ENCODE measurements around the gene GOPC. TPM values are rescaled to one million over a fixed set of nuclear protein-coding genes. Genes with fewer than 3 reads are reported as not detected.

GOPC gene
- total RNA-seq, 1 donor from 2014 or later, result 35.1 TPM

DNA sequence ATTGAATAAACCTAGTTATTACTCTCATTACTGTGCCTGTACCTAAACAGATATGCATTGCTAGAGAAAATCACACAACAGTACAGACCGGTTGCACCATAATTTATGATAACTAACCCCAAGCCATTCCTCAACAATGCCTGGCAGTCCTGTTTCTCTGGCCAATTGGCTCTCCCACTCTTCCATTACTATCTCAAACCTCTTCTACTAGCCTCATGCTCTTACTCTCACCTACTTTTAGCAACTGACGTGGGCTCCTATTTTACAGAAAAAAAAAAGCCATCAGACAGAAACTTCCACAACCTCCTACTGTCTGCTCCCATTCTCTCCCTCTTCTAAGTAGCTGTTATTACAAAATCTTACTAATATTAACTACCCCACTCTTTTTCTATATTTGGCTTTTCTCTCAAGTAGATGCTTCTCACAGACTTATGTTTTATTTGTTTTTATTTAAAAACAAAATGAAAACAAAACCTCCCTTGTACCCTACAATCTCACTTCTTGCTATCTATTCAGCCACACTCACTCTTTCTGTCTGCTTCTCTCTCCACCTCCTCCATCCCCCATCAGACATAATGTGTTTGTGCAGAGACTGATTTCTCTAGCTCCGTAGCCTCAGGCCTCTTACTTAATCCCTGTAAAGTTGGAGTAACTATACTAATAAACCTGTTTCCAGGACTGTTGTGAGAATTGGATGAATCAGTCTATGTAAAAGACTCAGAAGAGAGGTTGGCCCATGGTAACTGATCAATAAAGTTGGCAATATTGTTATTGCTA lies 9.1 kb downstream of the GOPC start:
- Mint-ChIP-seq H3K4me3 (ENCODE audit: unreplicated experiment) (no peak overlapping the region), H3K36me3 (ENCODE audit: low read depth) (peaks cover 23% of the 10 kb centered on the region), H3K27ac (ENCODE audit: unreplicated experiment) (no peak overlapping the region), H3K27me3 (ENCODE audit: low read depth) (no peaks in the 10 kb centered on the region), H3K4me1 (ENCODE audit: low read depth) (peaks cover 6% of the 10 kb centered on the region), H3K9me3 (ENCODE audit: low read depth) (peaks cover 11% of the 10 kb centered on the region)
- TF ChIP-seq, protein P1, sequence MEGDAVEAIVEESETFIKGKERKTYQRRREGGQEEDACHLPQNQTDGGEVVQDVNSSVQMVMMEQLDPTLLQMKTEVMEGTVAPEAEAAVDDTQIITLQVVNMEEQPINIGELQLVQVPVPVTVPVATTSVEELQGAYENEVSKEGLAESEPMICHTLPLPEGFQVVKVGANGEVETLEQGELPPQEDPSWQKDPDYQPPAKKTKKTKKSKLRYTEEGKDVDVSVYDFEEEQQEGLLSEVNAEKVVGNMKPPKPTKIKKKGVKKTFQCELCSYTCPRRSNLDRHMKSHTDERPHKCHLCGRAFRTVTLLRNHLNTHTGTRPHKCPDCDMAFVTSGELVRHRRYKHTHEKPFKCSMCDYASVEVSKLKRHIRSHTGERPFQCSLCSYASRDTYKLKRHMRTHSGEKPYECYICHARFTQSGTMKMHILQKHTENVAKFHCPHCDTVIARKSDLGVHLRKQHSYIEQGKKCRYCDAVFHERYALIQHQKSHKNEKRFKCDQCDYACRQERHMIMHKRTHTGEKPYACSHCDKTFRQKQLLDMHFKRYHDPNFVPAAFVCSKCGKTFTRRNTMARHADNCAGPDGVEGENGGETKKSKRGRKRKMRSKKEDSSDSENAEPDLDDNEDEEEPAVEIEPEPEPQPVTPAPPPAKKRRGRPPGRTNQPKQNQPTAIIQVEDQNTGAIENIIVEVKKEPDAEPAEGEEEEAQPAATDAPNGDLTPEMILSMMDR (IDR thresholded peaks at IDR 0.05), result no peak
- DNase-seq (ENCODE audit: low spot score), result no peak

DNA sequence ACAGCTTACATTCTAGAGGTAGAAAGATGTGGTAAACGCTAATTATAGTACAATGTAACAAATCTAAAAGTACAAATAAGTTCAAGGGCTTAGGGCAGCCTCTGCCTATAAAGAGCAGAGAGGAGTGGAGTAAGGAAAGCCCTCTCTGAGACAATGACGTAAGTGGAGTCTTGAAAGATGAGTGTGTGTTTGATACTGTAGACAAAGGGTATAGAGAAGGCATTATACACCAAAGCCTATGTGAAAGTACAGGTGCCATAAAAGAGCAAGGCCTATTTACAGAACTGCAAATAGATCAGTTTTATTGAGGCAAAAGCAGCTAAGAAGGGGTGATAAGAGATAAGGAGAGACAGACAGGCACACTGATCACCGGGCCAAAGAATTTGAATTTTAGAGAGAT lies 10.9 kb downstream of the GOPC start:
- TF ChIP-seq, protein P1 (IDR thresholded peaks at IDR 0.05), result no peak
- peaks cover 18% of the 10 kb centered on the region for H3K36me3 Mint-ChIP-seq (ENCODE audit: low read depth)
- DNase-seq (ENCODE audit: low spot score), result no peak
- no peaks in the 10 kb centered on the region for H3K27me3 Mint-ChIP-seq (ENCODE audit: low read depth)
- peaks cover 7% of the 10 kb centered on the region for H3K9me3 Mint-ChIP-seq (ENCODE audit: low read depth)
- no peak overlapping the region for H3K4me3 Mint-ChIP-seq (ENCODE audit: unreplicated experiment)
- H3K4me1 Mint-ChIP-seq (ENCODE audit: low read depth), result peaks cover 6% of the 10 kb centered on the region
- peak overlapping the region; percentile 12 for H3K27ac Mint-ChIP-seq (ENCODE audit: unreplicated experiment)

DNA sequence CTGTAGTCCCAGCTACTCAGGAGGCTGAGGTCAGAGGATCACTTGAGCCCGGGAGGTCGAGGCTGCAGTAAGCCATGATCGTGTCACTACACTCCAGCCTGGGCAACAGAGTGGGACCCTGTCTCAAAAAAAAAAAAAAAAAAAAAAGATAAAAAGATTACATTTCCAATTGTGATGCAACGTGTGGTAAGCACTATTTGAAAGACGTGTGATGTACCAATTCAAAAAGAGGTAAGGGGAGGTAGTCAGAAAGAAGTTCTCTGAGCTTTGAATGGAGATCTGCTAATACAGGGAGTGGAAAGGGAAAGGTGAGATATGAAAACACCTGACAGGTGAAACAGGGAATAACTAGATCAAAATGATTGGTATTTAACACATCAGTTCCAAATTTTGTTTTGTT lies 11.9 kb downstream of the GOPC start:
- Mint-ChIP-seq H3K36me3 (ENCODE audit: low read depth) (peaks cover 10% of the 10 kb centered on the region), H3K27ac (ENCODE audit: unreplicated experiment) (no peak overlapping the region)

DNA sequence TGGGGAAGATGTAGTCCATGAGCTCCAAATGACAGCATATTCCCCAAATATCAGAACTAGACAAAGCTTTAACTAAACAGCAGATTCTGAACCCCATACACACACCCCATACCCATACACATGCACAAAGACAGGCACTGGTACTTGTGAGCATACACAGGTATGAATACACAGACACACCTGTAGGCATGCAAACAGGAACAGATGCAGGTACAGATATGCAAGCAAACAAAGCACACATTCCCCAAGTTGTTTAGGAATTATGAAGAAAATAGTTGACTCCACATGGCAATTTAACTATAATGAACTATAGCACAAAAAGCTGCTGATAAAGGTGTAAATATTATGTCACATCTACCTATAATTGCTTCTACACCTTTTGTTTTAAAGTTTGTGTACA lies 16.7 kb downstream of the GOPC start:
- DNase-seq (ENCODE audit: low spot score), result no peak
- no peaks in the 10 kb centered on the region for H3K9me3 Mint-ChIP-seq (ENCODE audit: low read depth)
- no peak overlapping the region for H3K27ac Mint-ChIP-seq (ENCODE audit: unreplicated experiment)
- H3K27me3 Mint-ChIP-seq (ENCODE audit: low read depth), result no peaks in the 10 kb centered on the region
- TF ChIP-seq, protein P1 (IDR thresholded peaks at IDR 0.05), result no peak
- peaks cover 3% of the 10 kb centered on the region for H3K4me1 Mint-ChIP-seq (ENCODE audit: low read depth)
- no peak overlapping the region for H3K4me3 Mint-ChIP-seq (ENCODE audit: unreplicated experiment)
- peaks cover 17% of the 10 kb centered on the region for H3K36me3 Mint-ChIP-seq (ENCODE audit: low read depth)

More for the DNA sequence above, 11.9 kb downstream of the GOPC start:
- no peak for DNase-seq (ENCODE audit: low spot score)
- TF ChIP-seq, protein P1 (IDR thresholded peaks at IDR 0.05), result no peak
- Mint-ChIP-seq H3K27me3 (ENCODE audit: low read depth) (no peaks in the 10 kb centered on the region), H3K9me3 (ENCODE audit: low read depth) (no peaks in the 10 kb centered on the region), H3K4me3 (ENCODE audit: unreplicated experiment) (no peak overlapping the region), H3K4me1 (ENCODE audit: low read depth) (peaks cover 6% of the 10 kb centered on the region)

DNA sequence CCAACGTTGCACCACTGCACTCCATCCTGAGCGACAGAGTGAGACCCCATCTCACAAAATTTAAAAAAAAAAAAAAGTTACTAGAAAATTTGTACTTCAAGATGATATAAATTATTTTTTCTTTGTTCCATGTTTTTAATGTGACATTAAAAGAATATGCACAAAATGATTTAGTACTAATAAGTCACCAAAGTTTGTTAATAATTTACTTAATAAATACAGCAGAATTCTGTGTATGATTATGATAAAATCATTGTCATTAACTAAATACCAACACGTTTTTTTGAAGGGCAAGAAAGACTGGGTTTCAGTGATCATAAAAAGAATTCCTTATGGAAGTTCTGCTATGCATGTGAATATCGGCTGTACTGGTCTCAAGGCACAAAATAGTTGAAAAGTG lies 28.1 kb downstream of the GOPC start:
- Mint-ChIP-seq H3K4me1 (ENCODE audit: low read depth) (peaks cover 3% of the 10 kb centered on the region), H3K9me3 (ENCODE audit: low read depth) (no peaks in the 10 kb centered on the region), H3K4me3 (ENCODE audit: unreplicated experiment) (no peak overlapping the region), H3K27me3 (ENCODE audit: low read depth) (no peaks in the 10 kb centered on the region), H3K27ac (ENCODE audit: unreplicated experiment) (no peak overlapping the region), H3K36me3 (ENCODE audit: low read depth) (peaks cover 22% of the 10 kb centered on the region)
- DNase-seq (ENCODE audit: low spot score), result no peak
- TF ChIP-seq, protein P1 (IDR thresholded peaks at IDR 0.05), result no peak

Measured in chondrocyte (in vitro differentiated cells).